ENCODE results near the gene SMAP1.

- TF ChIP-seq CTCF (conservative IDR thresholded peaks at IDR 0.05): no peak
- no peak for TF ChIP-seq ZFX (IDR thresholded peaks at IDR 0.05)
Measured at GRCh38 chr6:70714716-70715257, 47.1 kb downstream of the SMAP1 start.

All from C4-2B (cell line).